Hematopoietic multipotent progenitor cell (in vitro differentiated cells): ENCODE measurements around the gene NDE1. TPM values are rescaled to one million over a fixed set of nuclear protein-coding genes. Genes with fewer than 3 reads are reported as not detected.
A peak's percentile ranks its signal among the peaks of the same experiment; 100 is the strongest.
"Not testable (repeated sequence)": the region's sequence is repeated elsewhere in the genome, so short reads cannot be mapped to it uniquely, and the experiment has no call there.

ENCODE experiments used
- DNase-seq, 3 donors: peaks; one replicate each; pipeline ENCODE4 v3.0.0-alpha.2; 2011 to 2015; ENCODE audit warnings: low read depth in 2 of 3, low spot score in 2 of 3
- total RNA-seq: library from RNA; depleted of rRNA; stranded (reverse); fragments of >200 nt; gene quantifications from one replicate; pipeline ENCODE4 v1.2.3, GENCODE V29; 2012

Gene NDE1
- total RNA-seq, 1 donor = 39.3 TPM

GRCh38 chr16:15727697-15728096 is 77.7 kb downstream of the NDE1 start:
- DNase-seq = not testable (repeated sequence)

GRCh38 chr16:15729152-15729551 is 79.1 kb downstream of the NDE1 start:
- no peak for DNase-seq

- DNase-seq = no peak
These were observed 82.4 kb downstream of the NDE1 start for GRCh38 chr16:15732416-15732815.

- DNase-seq = no peak
These were observed 85.6 kb downstream of the NDE1 start for GRCh38 chr16:15735610-15736009.

GRCh38 chr16:15736529-15736928 is 86.5 kb downstream of the NDE1 start:
- DNase-seq = no peak

- no peak for DNase-seq
These were observed 87.1 kb downstream of the NDE1 start for GRCh38 chr16:15737140-15737644.

GRCh38 chr16:15739464-15739863 is 89.4 kb downstream of the NDE1 start:
- DNase-seq = no peak

GRCh38 chr16:15739950-15740349 is 89.9 kb downstream of the NDE1 start:
- DNase-seq = no peak

- DNase-seq = no peak
These were observed 91.3 kb downstream of the NDE1 start for GRCh38 chr16:15741207-15741871.

GRCh38 chr16:15742716-15743115 is 92.7 kb downstream of the NDE1 start:
- DNase-seq = no peak

- DNase-seq = no peak
These were observed 93.6 kb downstream of the NDE1 start for GRCh38 chr16:15743657-15744056.

GRCh38 chr16:15746332-15746731 is 96.3 kb downstream of the NDE1 start:
- no peak for DNase-seq

- DNase-seq = no peak
These were observed 97.9 kb downstream of the NDE1 start for GRCh38 chr16:15747937-15748336.

- DNase-seq = no peak
These were observed 98.6 kb downstream of the NDE1 start for GRCh38 chr16:15748654-15749053.

GRCh38 chr16:15749371-15749770 is 99.3 kb downstream of the NDE1 start:
- DNase-seq = no peak

- no peak for DNase-seq
These were observed 99.9 kb downstream of the NDE1 start for GRCh38 chr16:15749985-15750384.

GRCh38 chr16:15751940-15752339 is 101.9 kb downstream of the NDE1 start:
- no peak for DNase-seq

GRCh38 chr16:15752717-15753488 is 102.9 kb downstream of the NDE1 start:
- no peak for DNase-seq

- no peak for DNase-seq
These were observed 104.9 kb downstream of the NDE1 start for GRCh38 chr16:15754821-15755534.

- DNase-seq = no peak
These were observed 107.0 kb downstream of the NDE1 start for GRCh38 chr16:15757077-15757386.

GRCh38 chr16:15757630-15758251 is 107.7 kb downstream of the NDE1 start:
- peak in 1 of 3 donors; percentile 13 for DNase-seq
